Tibial nerve (tissue), 4 donors: ENCODE results near the gene TAS2R60. TPM values are rescaled to one million over a fixed set of nuclear protein-coding genes. Genes with fewer than 3 reads are reported as not detected.

Experiments
- DNase-seq, 2 donors: peaks; one replicate each; pipeline ENCODE4 v3.0.0-alpha.2; 2019; ENCODE audit warnings: low spot score in 2 of 2
- H3K27ac ChIP-seq, 4 donors: fragments of 200-600 bp; sonication (generic) in 3 of 4; one replicate each; pipeline ENCODE4 v1.5.1; 2017 to 2019; ENCODE audit warnings: mild to moderate bottlenecking in 1 of 4
- H3K27me3 ChIP-seq, 2 donors: fragments of 200-600 bp; sonication (generic) in 1 of 2; one replicate each; pipeline versions ENCODE4 v1.5.1 to v1.6.0; 2017 to 2019
- H3K36me3 ChIP-seq, 3 donors: fragments of 200-600 bp; sonication (generic); one replicate each; pipeline ENCODE4 v1.5.1; 2018 to 2019
- H3K4me1 ChIP-seq, 4 donors: fragments of 200-600 bp; sonication (generic) in 3 of 4; one replicate each; pipeline ENCODE4 v1.5.1; 2017 to 2019
- H3K4me3 ChIP-seq, 4 donors: fragments of 200-600 bp; sonication (generic) in 3 of 4; one replicate each; pipeline ENCODE4 v1.5.1; 2017 to 2019; ENCODE audit warnings: mild to moderate bottlenecking in 1 of 4, moderate library complexity in 1 of 4
- H3K9me3 ChIP-seq, 4 donors: fragments of 200-600 bp; sonication (generic) in 3 of 4; one replicate each; pipeline ENCODE4 v1.5.1; 2017 to 2019
- EP300 ChIP-seq, 2 donors: sonication (generic); formaldehyde crosslinking; IDR thresholded peaks; one replicate each; pipeline ENCODE4 v1.6.1; 2017; ENCODE audit warnings: antibody characterized with exemption in 2 of 2, mild to moderate bottlenecking in 1 of 2
- POLR2A ChIP-seq, 2 donors: fragments of 450-650 bp; IDR thresholded peaks; one replicate each; pipeline ENCODE4 v1.6.1; 2017; ENCODE audit warnings: antibody characterized with exemption in 2 of 2, mild to moderate bottlenecking in 2 of 2, moderate library complexity in 2 of 2
- WGBS, 2 donors: methylation state at CpG; one replicate each; pipeline ENCODE4 v1.1.5; 2018; 5-methylcytosine and 5-hydroxymethylcytosine counted together
- total RNA-seq, 4 donors: library from RNA; depleted of rRNA; stranded (reverse); fragments of >200 nt; gene quantifications; one replicate each; pipeline ENCODE4 v1.1.0, GENCODE V29; 2016
- TF ChIP-seq, protein P1 (sequence below), 5 experiments: fragments of 200-600 bp in 3 of 5; fragments of 450-650 bp in 2 of 5; sonication (generic) in 3 of 5; IDR thresholded peaks; one replicate each; pipeline ENCODE4 v1.5.1; 2016 to 2019; ENCODE audit warnings: antibody characterized with exemption in 5 of 5, mild to moderate bottlenecking in 3 of 5, moderate library complexity in 2 of 5

TAS2R60 gene, protein sequence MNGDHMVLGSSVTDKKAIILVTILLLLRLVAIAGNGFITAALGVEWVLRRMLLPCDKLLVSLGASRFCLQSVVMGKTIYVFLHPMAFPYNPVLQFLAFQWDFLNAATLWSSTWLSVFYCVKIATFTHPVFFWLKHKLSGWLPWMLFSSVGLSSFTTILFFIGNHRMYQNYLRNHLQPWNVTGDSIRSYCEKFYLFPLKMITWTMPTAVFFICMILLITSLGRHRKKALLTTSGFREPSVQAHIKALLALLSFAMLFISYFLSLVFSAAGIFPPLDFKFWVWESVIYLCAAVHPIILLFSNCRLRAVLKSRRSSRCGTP
- not detected for total RNA-seq

DNA sequence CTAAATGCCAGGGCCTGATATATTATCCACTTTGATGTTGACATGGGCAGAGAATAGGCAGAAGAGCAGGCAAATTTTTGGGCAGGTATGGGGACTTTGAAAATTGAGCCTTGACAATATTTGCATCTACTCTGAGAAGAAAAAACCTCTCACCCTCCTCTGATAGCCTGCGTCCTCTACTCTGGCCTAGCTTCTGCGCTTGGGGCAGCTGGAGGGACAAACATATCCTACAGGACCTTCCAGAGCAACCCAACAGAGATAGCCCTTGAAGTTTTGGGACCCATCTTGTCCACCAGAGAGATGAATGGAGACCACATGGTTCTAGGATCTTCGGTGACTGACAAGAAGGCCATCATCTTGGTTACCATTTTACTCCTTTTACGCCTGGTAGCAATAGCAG is at the start of gene TAS2R60:
TSS of gene TAS2R60 (plus strand) at position 301 of the 400 bp plus-strand sequence. CDS start at position 301, 0 bp downstream.
- H3K9me3 ChIP-seq, result no peaks in the 10 kb centered on the region
- TF ChIP-seq, protein P1, sequence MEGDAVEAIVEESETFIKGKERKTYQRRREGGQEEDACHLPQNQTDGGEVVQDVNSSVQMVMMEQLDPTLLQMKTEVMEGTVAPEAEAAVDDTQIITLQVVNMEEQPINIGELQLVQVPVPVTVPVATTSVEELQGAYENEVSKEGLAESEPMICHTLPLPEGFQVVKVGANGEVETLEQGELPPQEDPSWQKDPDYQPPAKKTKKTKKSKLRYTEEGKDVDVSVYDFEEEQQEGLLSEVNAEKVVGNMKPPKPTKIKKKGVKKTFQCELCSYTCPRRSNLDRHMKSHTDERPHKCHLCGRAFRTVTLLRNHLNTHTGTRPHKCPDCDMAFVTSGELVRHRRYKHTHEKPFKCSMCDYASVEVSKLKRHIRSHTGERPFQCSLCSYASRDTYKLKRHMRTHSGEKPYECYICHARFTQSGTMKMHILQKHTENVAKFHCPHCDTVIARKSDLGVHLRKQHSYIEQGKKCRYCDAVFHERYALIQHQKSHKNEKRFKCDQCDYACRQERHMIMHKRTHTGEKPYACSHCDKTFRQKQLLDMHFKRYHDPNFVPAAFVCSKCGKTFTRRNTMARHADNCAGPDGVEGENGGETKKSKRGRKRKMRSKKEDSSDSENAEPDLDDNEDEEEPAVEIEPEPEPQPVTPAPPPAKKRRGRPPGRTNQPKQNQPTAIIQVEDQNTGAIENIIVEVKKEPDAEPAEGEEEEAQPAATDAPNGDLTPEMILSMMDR (IDR thresholded peaks at IDR 0.05), result no peak
- TF ChIP-seq EP300 (IDR thresholded peaks at IDR 0.05) (no peak), POLR2A (IDR thresholded peaks at IDR 0.05) (no peak)
- H3K27ac ChIP-seq, result no peak within 1 kb of the TSS
- no peaks in the 10 kb centered on the region for H3K4me1 ChIP-seq
- H3K27me3 ChIP-seq, result no peaks in the 10 kb centered on the region
- WGBS, 2 donors, result 88 to 98% methylated on average over 4 of the region's 4 CpGs
- H3K4me3 ChIP-seq, result no peak within 1 kb of the TSS
- DNase-seq, result no peak
- no peaks in the 10 kb centered on the region for H3K36me3 ChIP-seq

DNA sequence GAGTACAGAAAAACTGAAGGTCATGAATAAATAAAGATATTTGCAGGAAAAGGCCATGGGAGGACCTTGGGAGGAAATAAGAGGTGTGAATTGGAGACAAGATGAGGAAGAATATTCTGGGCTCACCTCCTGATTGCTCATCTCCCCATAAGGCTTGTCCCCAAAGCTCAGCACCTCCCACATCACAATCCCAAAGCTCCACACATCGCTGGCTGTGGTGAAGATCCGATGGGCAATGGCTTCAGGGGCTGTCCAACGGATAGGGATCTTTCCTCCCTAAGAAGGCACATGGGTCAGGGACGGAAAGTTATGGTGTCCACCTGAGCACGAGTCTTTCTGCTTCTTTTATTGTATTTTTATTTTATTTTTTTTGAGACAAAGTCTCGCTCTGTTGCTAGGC is 49.2 kb upstream of the TAS2R60 start:
- H3K4me1 ChIP-seq, result peaks cover 4 to 66% (median 34%) of the 10 kb centered on the region in 4 donors
- no peak overlapping the region for H3K27ac ChIP-seq
- no peaks in the 10 kb centered on the region for H3K27me3 ChIP-seq
- no peak for DNase-seq
- H3K36me3 ChIP-seq, result peaks cover 0 to 20% (median 7%) of the 10 kb centered on the region in 3 donors
- TF ChIP-seq POLR2A (IDR thresholded peaks at IDR 0.05) (no peak), EP300 (IDR thresholded peaks at IDR 0.05) (no peak)
- TF ChIP-seq, protein P1 (IDR thresholded peaks at IDR 0.05), result no peak
- 96 to 97% methylated on average over 6 of the region's 6 CpGs for WGBS, 2 donors
- no peak overlapping the region for H3K4me3 ChIP-seq
- no peaks in the 10 kb centered on the region for H3K9me3 ChIP-seq

DNA sequence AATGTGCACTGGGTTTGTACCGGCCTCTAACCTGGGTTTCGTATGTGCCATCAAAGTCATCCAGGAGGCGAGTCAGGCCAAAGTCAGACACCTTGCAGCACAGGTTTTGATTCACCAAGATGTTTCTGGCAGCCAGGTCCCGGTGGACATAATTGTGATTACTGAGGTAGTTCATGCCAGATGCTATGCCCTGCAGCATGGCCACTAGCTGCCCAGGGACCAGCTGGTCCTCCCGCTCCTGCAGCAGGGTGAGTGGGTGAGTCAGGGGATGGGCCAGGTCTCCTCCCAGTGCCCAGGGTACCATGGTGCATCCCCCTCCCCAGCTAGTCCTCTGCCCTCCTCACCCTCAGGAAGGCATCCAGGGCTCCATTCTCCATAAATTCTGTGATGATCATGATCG is 48.5 kb upstream of the TAS2R60 start:
- Histone ChIP-seq H3K9me3 (no peaks in the 10 kb centered on the region), H3K4me3 (no peak overlapping the region), H3K36me3 (peaks cover 0 to 12% (median 7%) of the 10 kb centered on the region in 3 donors), H3K27me3 (no peaks in the 10 kb centered on the region), H3K4me1 (peaks cover 4 to 59% (median 34%) of the 10 kb centered on the region in 4 donors), H3K27ac (no peak overlapping the region)
- no peak for TF ChIP-seq EP300 (IDR thresholded peaks at IDR 0.05)
- TF ChIP-seq, protein P1 (IDR thresholded peaks at IDR 0.05), result no peak
- no peak for TF ChIP-seq POLR2A (IDR thresholded peaks at IDR 0.05)
- 87 to 90% methylated on average over 6 of the region's 6 CpGs for WGBS, 2 donors
- DNase-seq, result no peak

DNA sequence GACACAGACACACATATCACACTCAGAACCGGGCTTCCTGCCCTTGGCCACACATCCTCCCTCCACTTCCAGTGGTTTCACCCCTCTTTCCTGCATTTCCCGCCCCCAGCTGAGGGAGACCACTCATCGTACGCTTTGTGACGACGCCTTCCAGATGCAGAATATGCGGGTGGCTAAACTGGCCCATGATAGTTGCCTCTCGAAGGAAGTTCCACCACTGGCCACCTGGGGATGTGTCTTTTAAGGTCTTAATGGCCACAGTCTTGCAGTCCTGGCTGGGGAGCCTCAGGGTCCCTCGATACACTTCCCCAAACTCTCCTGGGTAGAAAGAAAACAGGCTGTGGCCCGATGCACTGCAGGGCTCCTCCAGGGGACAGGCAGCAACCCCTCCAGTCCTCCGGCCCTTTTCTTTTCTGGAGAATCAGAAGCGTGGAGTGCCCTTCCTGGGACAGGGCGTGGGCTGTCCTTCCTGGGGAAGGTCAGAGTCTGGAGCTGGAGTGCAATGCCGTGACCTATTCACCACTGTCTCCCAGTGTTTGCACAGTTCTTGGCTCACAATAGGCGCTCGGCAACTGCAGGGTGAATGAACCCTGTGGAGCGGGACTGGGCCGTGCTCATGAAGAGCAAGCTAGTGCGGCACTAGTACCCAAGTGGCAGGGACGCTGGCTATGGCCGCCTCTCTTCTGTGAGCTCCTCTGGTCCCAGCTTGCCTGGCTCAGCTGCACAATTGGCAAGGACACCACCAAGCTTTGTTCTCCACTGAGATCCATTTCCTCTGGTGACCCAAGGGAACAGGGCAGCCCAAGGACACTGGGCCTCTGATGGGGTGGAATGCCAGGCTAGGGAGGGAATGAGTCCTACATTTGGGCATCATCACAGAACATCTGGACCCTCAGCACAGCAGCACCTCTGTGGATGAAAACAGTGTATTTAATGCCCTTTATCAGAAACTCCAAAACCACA is 47.8 kb upstream of the TAS2R60 start:
- Histone ChIP-seq H3K36me3 (peaks cover 0 to 6% (median 5%) of the 10 kb centered on the region in 3 donors), H3K4me1 (peaks cover 4 to 52% (median 34%) of the 10 kb centered on the region in 4 donors), H3K4me3 (no peak overlapping the region), H3K27me3 (no peaks in the 10 kb centered on the region), H3K9me3 (no peaks in the 10 kb centered on the region), H3K27ac (no peak overlapping the region)
- TF ChIP-seq, protein P1 (IDR thresholded peaks at IDR 0.05), result peak in 2 of 5 experiments; percentile 18 to 26
- TF ChIP-seq EP300 (IDR thresholded peaks at IDR 0.05) (no peak), POLR2A (IDR thresholded peaks at IDR 0.05) (no peak)
- WGBS, 2 donors, result 48 to 62% methylated on average over 19 to 21 of the region's 21 CpGs
- DNase-seq, result no peak
